Measurements from ENCODE around the gene BIVM.
A peak's percentile ranks its signal among the peaks of the same experiment; 100 is the strongest.

Gene BIVM

GRCh38 chr13:102788683-102789082, 10.2 kb upstream of the BIVM start:
- no peak for DNase-seq

- no peak for DNase-seq
These were observed 6.5 kb upstream of the BIVM start for GRCh38 chr13:102792396-102792795.

GRCh38 chr13:102793611-102794355, 5.1 kb upstream of the BIVM start:
- no peak for DNase-seq

- peak; percentile 64 for DNase-seq
These were observed 666 bp downstream of the BIVM start for GRCh38 chr13:102799426-102800144.

- peak; percentile 89 for DNase-seq
These were observed 1.5 kb downstream of the BIVM start for GRCh38 chr13:102800145-102801041.

GRCh38 chr13:102805680-102806079, 6.8 kb downstream of the BIVM start:
- DNase-seq: no peak

GRCh38 chr13:102807699-102808098, 8.8 kb downstream of the BIVM start:
- DNase-seq: no peak

GRCh38 chr13:102812611-102813287, 13.8 kb downstream of the BIVM start:
- DNase-seq: no peak

- no peak for DNase-seq
These were observed 15.2 kb downstream of the BIVM start for GRCh38 chr13:102814025-102814607.

- no peak for DNase-seq
These were observed 15.9 kb downstream of the BIVM start for GRCh38 chr13:102814793-102815192.

GRCh38 chr13:102815788-102816187, 16.9 kb downstream of the BIVM start:
- DNase-seq: no peak

GRCh38 chr13:102816708-102817107, 17.8 kb downstream of the BIVM start:
- DNase-seq: no peak

GRCh38 chr13:102817241-102817640, 18.3 kb downstream of the BIVM start:
- DNase-seq: no peak

- peak; percentile 63 for DNase-seq
These were observed 19.0 kb downstream of the BIVM start for GRCh38 chr13:102817907-102818306.

GRCh38 chr13:102825400-102825799, 26.5 kb downstream of the BIVM start:
- DNase-seq: no peak

- no peak for DNase-seq
These were observed 27.2 kb downstream of the BIVM start for GRCh38 chr13:102825921-102826706.

GRCh38 chr13:102830646-102831045, 31.7 kb downstream of the BIVM start:
- no peak for DNase-seq

- DNase-seq: no peak
These were observed 37.6 kb downstream of the BIVM start for GRCh38 chr13:102836471-102836870.

- no peak for DNase-seq
These were observed 39.4 kb downstream of the BIVM start for GRCh38 chr13:102838273-102838672.

- no peak for DNase-seq
These were observed 40.1 kb downstream of the BIVM start for GRCh38 chr13:102838982-102839381.

- no peak for DNase-seq
These were observed 40.5 kb downstream of the BIVM start for GRCh38 chr13:102839462-102839861.

GRCh38 chr13:102845289-102845629, 46.3 kb downstream of the BIVM start:
- DNase-seq: no peak

Data from islet precursor cell (in vitro differentiated cells).